KMS-11 (cell line): ENCODE data around the gene DCAF15.
"Not testable (repeated sequence)": the region's sequence is repeated elsewhere in the genome, so short reads cannot be mapped to it uniquely, and the experiment has no call there.

Experiments
- H2AFZ ChIP-seq: fragments of 200-600 bp; sonication (generic); 2 replicates; pipeline ENCODE4 v1.6.1; 2016; ENCODE audit warnings: antibody characterized with exemption, mixed run types, low read depth
- H3K27ac ChIP-seq: fragments of 200-600 bp; sonication (generic); 2 replicates; pipeline ENCODE4 v1.6.1; 2016; ENCODE audit warnings: mild to moderate bottlenecking, mixed run types
- H3K27me3 ChIP-seq: fragments of 200-600 bp; sonication (generic); 2 replicates; pipeline ENCODE4 v1.6.1; 2017; ENCODE audit warnings: mild to moderate bottlenecking, low read depth, mixed run types, moderate library complexity; ENCODE audit not compliant: insufficient read depth
- H3K36me3 ChIP-seq: fragments of 200-600 bp; sonication (generic); 2 replicates; pipeline ENCODE4 v1.6.1; 2017; ENCODE audit warnings: mild to moderate bottlenecking, mixed run types; ENCODE audit not compliant: insufficient read depth
- H3K4me1 ChIP-seq: fragments of 200-600 bp; sonication (generic); 2 replicates; pipeline ENCODE4 v1.6.1; 2016; ENCODE audit warnings: mild to moderate bottlenecking, low read depth, mixed run types; ENCODE audit not compliant: poor library complexity, severe bottlenecking
- H3K4me2 ChIP-seq: fragments of 200-600 bp; sonication (generic); 2 replicates; pipeline ENCODE4 v1.7.0; 2016; ENCODE audit warnings: mild to moderate bottlenecking, mixed run types
- H3K4me3 ChIP-seq: fragments of 200-600 bp; sonication (generic); IDR thresholded peaks from 2 replicates; pipeline ENCODE4 v1.6.1; 2017; ENCODE audit warnings: low read depth, low read length, mixed read lengths; ENCODE audit not compliant: insufficient read depth
- H3K79me2 ChIP-seq: fragments of 200-600 bp; sonication (generic); 2 replicates; pipeline ENCODE4 v1.6.1; 2016; ENCODE audit warnings: low read depth, mixed run types; ENCODE audit not compliant: insufficient read depth
- H3K9ac ChIP-seq: fragments of 200-600 bp; sonication (generic); 2 replicates; pipeline ENCODE4 v1.6.1; 2016; ENCODE audit warnings: mild to moderate bottlenecking, mixed run types
- H4K20me1 ChIP-seq: fragments of 200-600 bp; sonication (generic); 2 replicates; pipeline ENCODE4 v1.6.1; 2016; ENCODE audit warnings: mild to moderate bottlenecking, mixed run types; ENCODE audit not compliant: insufficient read depth
- CTCF ChIP-seq: fragments of 200-600 bp; sonication (generic); conservative IDR thresholded peaks from 2 replicates; pipeline ENCODE4 v1.6.1; 2017; ENCODE audit warnings: low read depth, mild to moderate bottlenecking, antibody characterized with exemption, low read length, moderate library complexity, mixed read lengths

DCAF15 gene

GRCh38 chr19:13968999-13969398 lies 16.7 kb downstream of the DCAF15 start:
- TF ChIP-seq CTCF, result no peak
- Histone ChIP-seq H3K9ac (no peak overlapping the region), H3K27me3 (no peaks in the 10 kb centered on the region), H4K20me1 (no peaks in the 10 kb centered on the region), H2AFZ (no peak overlapping the region), H3K4me2 (no peak overlapping the region), H3K27ac (no peak overlapping the region), H3K79me2 (no peaks in the 10 kb centered on the region), H3K36me3 (no peaks in the 10 kb centered on the region), H3K4me1 (no peaks in the 10 kb centered on the region), H3K4me3 (no peak overlapping the region)

- H3K27ac ChIP-seq, result no peak overlapping the region
- H2AFZ ChIP-seq, result no peak overlapping the region
- H3K4me3 ChIP-seq, result no peak overlapping the region
- H3K79me2 ChIP-seq, result no peaks in the 10 kb centered on the region
- TF ChIP-seq CTCF, result no peak
- H3K9ac ChIP-seq, result no peak overlapping the region
- H4K20me1 ChIP-seq, result no peaks in the 10 kb centered on the region
- H3K4me2 ChIP-seq, result no peak overlapping the region
- H3K4me1 ChIP-seq, result no peaks in the 10 kb centered on the region
- H3K27me3 ChIP-seq, result no peaks in the 10 kb centered on the region
- H3K36me3 ChIP-seq, result no peaks in the 10 kb centered on the region
Observed at GRCh38 chr19:13969897-13970296, 17.6 kb downstream of the DCAF15 start.

- not testable (repeated sequence) for H3K4me1 ChIP-seq, H2AFZ ChIP-seq, H3K36me3 ChIP-seq, H4K20me1 ChIP-seq, H3K4me2 ChIP-seq, H3K27ac ChIP-seq, H3K79me2 ChIP-seq, H3K4me3 ChIP-seq, H3K9ac ChIP-seq, H3K27me3 ChIP-seq
Observed at GRCh38 chr19:13971868-13972267, 19.6 kb downstream of the DCAF15 start.

GRCh38 chr19:13972368-13973155 lies 20.3 kb downstream of the DCAF15 start:
- no peaks in the 10 kb centered on the region for H3K36me3 ChIP-seq
- no peaks in the 10 kb centered on the region for H3K27me3 ChIP-seq
- H3K27ac ChIP-seq, result no peak overlapping the region
- no peaks in the 10 kb centered on the region for H3K4me1 ChIP-seq
- no peaks in the 10 kb centered on the region for H4K20me1 ChIP-seq
- no peak overlapping the region for H3K4me2 ChIP-seq
- H3K9ac ChIP-seq, result no peak overlapping the region
- no peaks in the 10 kb centered on the region for H3K79me2 ChIP-seq
- no peak for TF ChIP-seq CTCF
- H2AFZ ChIP-seq, result no peak overlapping the region
- H3K4me3 ChIP-seq, result no peak overlapping the region

- H3K4me2 ChIP-seq, H3K4me1 ChIP-seq, H2AFZ ChIP-seq, H3K79me2 ChIP-seq, H3K27me3 ChIP-seq, H4K20me1 ChIP-seq, H3K4me3 ChIP-seq, H3K36me3 ChIP-seq, H3K9ac ChIP-seq, H3K27ac ChIP-seq: not testable (repeated sequence)
Observed at GRCh38 chr19:13973479-13973878, 21.2 kb downstream of the DCAF15 start.
